ENCODE measurements around the gene DHRS12. TPM values are rescaled to one million over a fixed set of nuclear protein-coding genes. Genes with fewer than 3 reads are reported as not detected.

DHRS12 gene
- total RNA-seq, 1 experiment from 2014 or later, result 8.8 TPM

GRCh38 chr13:51737609-51738008 is 66.4 kb downstream of the DHRS12 start:
- no CpG with 5 or more reads among the region's 3 CpGs for WGBS (ENCODE audit: extremely low coverage, insufficient read length, low lambda C conversion rate)
- H3K27ac Mint-ChIP-seq, result 0 out of 7 replicates have a peak overlapping the region, but pooled peaks of 1 of the 3 experiments have one; percentile 27
- H3T11ph ChIP-seq (ENCODE audit: low read length), result no peak overlapping the region
- no peak overlapping the region for H4K8ac ChIP-seq (replicated peaks; ENCODE audit: insufficient read length, low read depth, low read length)
- H2BK20ac ChIP-seq (ENCODE audit: low read depth, low read length, poor library complexity, severe bottlenecking), result no peak overlapping the region
- H3K4me1 ChIP-seq (ENCODE audit: insufficient read depth, low read length), result no peaks in the 10 kb centered on the region
- no peaks in the 10 kb centered on the region for H3K23me2 ChIP-seq (ENCODE audit: insufficient read length, low read depth, low read length, poor library complexity, severe bottlenecking)
- no peaks in the 10 kb centered on the region for H3K79me2 ChIP-seq (ENCODE audit: insufficient read depth, low read length)
- H4K20me1 ChIP-seq (ENCODE audit: control insufficient read depth, insufficient read depth, insufficient read length), result peaks cover 5% of the 10 kb centered on the region
- no peak for DNase-seq
- H3K27ac ChIP-seq (ENCODE audit: insufficient read length, low read depth, low read length), result no peak overlapping the region
- no peaks in the 10 kb centered on the region for H3K9me3 Mint-ChIP-seq
- H2AFZ ChIP-seq (ENCODE audit: low read length), result no peak overlapping the region
- no peaks in the 10 kb centered on the region for H3K79me1 ChIP-seq (ENCODE audit: insufficient read depth, low read depth, low read length, poor library complexity, severe bottlenecking)
- H3K14ac ChIP-seq (ENCODE audit: insufficient read depth, low read length), result no peak overlapping the region
- no peaks in the 10 kb centered on the region for H3K9me3 ChIP-seq (ENCODE audit: control insufficient read depth, low read depth, low read length)
- no peak overlapping the region for H2BK15ac ChIP-seq (ENCODE audit: low read depth, low read length)
- no peak overlapping the region for H4K5ac ChIP-seq (ENCODE audit: insufficient read length, low read depth, low read length)
- H2BK12ac ChIP-seq (ENCODE audit: insufficient read length, low read depth, low read length), result no peak overlapping the region
- H3K4me3 Mint-ChIP-seq, result no peak overlapping the region
- H3K27me3 ChIP-seq (ENCODE audit: insufficient read depth, low read length), result no peaks in the 10 kb centered on the region
- no peak overlapping the region for H4K91ac ChIP-seq (ENCODE audit: insufficient read length, low read depth, low read length)
- no peak overlapping the region for H3K4ac ChIP-seq (ENCODE audit: low read depth, low read length)
- no peak overlapping the region for H2AK5ac ChIP-seq (ENCODE audit: insufficient read length, low read length)
- peaks cover 6 to 7% of the 10 kb centered on the region in 2 experiments for H3K4me1 Mint-ChIP-seq
- H3K27me3 Mint-ChIP-seq (ENCODE audit: low read depth), result no peaks in the 10 kb centered on the region
- H3K56ac ChIP-seq (ENCODE audit: insufficient read length, low read depth, low read length), result no peak overlapping the region
- H3K23ac ChIP-seq (ENCODE audit: insufficient read length, low read depth, low read length), result no peak overlapping the region
- no peak overlapping the region for H2BK120ac ChIP-seq (ENCODE audit: low read depth, low read length, poor library complexity, severe bottlenecking)
- peaks cover 7 to 39% (median 36%) of the 10 kb centered on the region in 3 experiments; a peak in 6 of 7 replicates for H3K36me3 Mint-ChIP-seq (ENCODE audit: insufficient read depth in 1 of 3, low read depth in 3 of 3)
- TF ChIP-seq CTCF (conservative IDR thresholded peaks at IDR 0.05), result no peak
- H3K4me2 ChIP-seq (ENCODE audit: insufficient read depth, insufficient read length, low read length), result no peak overlapping the region
- no peak overlapping the region for H3K18ac ChIP-seq (ENCODE audit: insufficient read length, low read depth, low read length)
- no peak overlapping the region for H2BK5ac ChIP-seq (ENCODE audit: insufficient read length, low read length)
- no peak overlapping the region for H3K9ac ChIP-seq (ENCODE audit: extremely low read depth, insufficient read length, low read length)
